Mucosa of gallbladder (tissue), 1 donor: Measurements from ENCODE around the gene KCNH4. TPM values are rescaled to one million over a fixed set of nuclear protein-coding genes. Genes with fewer than 3 reads are reported as not detected.
"Not testable (repeated sequence)": the region's sequence is repeated elsewhere in the genome, so short reads cannot be mapped to it uniquely, and the experiment has no call there.

Experiments used
- DNase-seq: peaks from one replicate; pipeline ENCODE4 v3.0.0-alpha.2; 2020; ENCODE audit warnings: low spot score
- total RNA-seq: library from RNA; stranded (reverse); gene quantifications from one replicate; pipeline ENCODE4 v1.2.1, GENCODE V29; 2021
- donor health status: DM: no; HTN: no; CAD: no.

The KCNH4 gene
- total RNA-seq, result 0.06 TPM

- peak; percentile 66 for DNase-seq
These were observed at the start of gene KCNH4 for GRCh38 chr17:42180922-42181850. Gene KCNH4, minus strand, starts transcription at chr17:42181142. Its CDS starts 197 bp downstream, at chr17:42180945.

GRCh38 chr17:42230225-42230624 lies 49.3 kb upstream of the KCNH4 start:
- no peak for DNase-seq

GRCh38 chr17:42227849-42228700 lies 47.1 kb upstream of the KCNH4 start:
- DNase-seq, result no peak

- DNase-seq, result no peak
These were observed 44.7 kb upstream of the KCNH4 start for GRCh38 chr17:42225646-42226045.

- DNase-seq, result no peak
These were observed 43.7 kb upstream of the KCNH4 start for GRCh38 chr17:42224651-42225050.

- peak; percentile 22 for DNase-seq
These were observed 41.2 kb upstream of the KCNH4 start for GRCh38 chr17:42221886-42222745.

GRCh38 chr17:42219280-42219679 lies 38.3 kb upstream of the KCNH4 start:
- not testable (repeated sequence) for DNase-seq

- no peak for DNase-seq
These were observed 33.2 kb upstream of the KCNH4 start for GRCh38 chr17:42214156-42214555.

GRCh38 chr17:42212382-42212781 lies 31.4 kb upstream of the KCNH4 start:
- DNase-seq, result no peak

GRCh38 chr17:42211921-42212341 lies 31.0 kb upstream of the KCNH4 start:
- peak; percentile 28 for DNase-seq

GRCh38 chr17:42210046-42210445 lies 29.1 kb upstream of the KCNH4 start:
- no peak for DNase-seq

GRCh38 chr17:42206153-42206612 lies 25.2 kb upstream of the KCNH4 start:
- DNase-seq, result not testable (repeated sequence)

GRCh38 chr17:42203354-42203753 lies 22.4 kb upstream of the KCNH4 start:
- no peak for DNase-seq

- DNase-seq, result no peak
These were observed 21.8 kb upstream of the KCNH4 start for GRCh38 chr17:42202696-42203095.

- DNase-seq, result no peak
These were observed 21.2 kb upstream of the KCNH4 start for GRCh38 chr17:42202159-42202558.

- no peak for DNase-seq
These were observed 20.5 kb upstream of the KCNH4 start for GRCh38 chr17:42201458-42201772.

GRCh38 chr17:42200706-42201457 lies 19.9 kb upstream of the KCNH4 start:
- DNase-seq, result peak; percentile 78

GRCh38 chr17:42199416-42200011 lies 18.6 kb upstream of the KCNH4 start:
- no peak for DNase-seq

GRCh38 chr17:42198897-42199296 lies 18.0 kb upstream of the KCNH4 start:
- DNase-seq, result no peak

GRCh38 chr17:42197564-42198156 lies 16.7 kb upstream of the KCNH4 start:
- DNase-seq, result no peak
